ENCODE data around the gene EHD2.
"Not testable (repeated sequence)": the region's sequence is repeated elsewhere in the genome, so short reads cannot be mapped to it uniquely, and the experiment has no call there.

EHD2 gene

DNA sequence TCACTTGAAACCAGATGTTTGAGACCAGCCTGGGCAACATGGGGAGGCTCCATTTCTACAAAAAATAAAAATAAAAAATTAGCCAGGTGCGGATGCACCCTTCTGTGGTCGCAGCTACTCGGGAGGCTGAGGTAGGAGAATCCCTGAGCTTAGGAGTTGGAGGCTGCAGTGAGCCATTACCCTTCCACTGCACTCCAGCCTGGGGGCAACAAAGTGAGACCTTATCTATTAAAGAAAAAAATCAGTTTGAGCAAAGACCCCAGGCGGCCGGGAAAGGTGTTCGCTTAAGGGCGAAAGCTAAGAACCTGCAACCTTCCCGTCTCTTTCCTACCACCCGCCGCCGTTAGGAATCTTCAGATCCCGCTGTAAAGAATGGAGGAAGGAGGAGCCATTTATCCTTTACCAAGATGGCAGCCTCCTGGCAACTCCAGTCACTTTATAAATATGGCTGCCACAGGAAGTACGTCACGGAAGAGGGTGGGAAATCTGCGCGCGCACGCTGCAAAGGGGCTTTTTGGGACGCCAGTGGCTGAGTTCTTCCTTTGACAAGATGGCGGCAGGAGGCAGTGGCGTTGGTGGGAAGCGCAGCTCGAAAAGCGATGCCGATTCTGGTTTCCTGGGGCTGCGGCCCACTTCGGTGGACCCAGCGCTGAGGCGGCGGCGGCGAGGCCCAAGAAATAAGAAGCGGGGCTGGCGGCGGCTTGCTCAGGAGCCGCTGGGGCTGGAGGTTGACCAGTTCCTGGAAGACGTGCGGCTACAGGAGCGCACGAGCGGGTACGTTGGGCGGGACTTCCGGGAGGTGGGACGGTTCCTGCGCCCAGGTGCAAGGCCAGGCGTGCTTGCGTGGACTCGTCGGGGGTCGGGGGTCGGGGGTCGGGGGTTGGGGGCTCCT, 32.0 kb downstream of the EHD2 start, which contains the start of gene NOP53:
Gene NOP53, plus strand, starts transcription at position 537 of the 892 bp plus-strand sequence. Its CDS starts 14 bp downstream, at position 551.
- peak; percentile 95 to 96 (median 95) for DNase-seq (ENCODE audit: low read depth in 3 of 3, low spot score in 1 of 3)

- not testable (repeated sequence) for DNase-seq (ENCODE audit: low read depth in 3 of 3, low spot score in 1 of 3)
Observed at GRCh38 chr19:47746129-47746528, 32.9 kb downstream of the EHD2 start.

GRCh38 chr19:47749326-47749725, 36.1 kb downstream of the EHD2 start:
- no peak for DNase-seq (ENCODE audit: low read depth in 3 of 3, low spot score in 1 of 3)

GRCh38 chr19:47750752-47751151, 37.5 kb downstream of the EHD2 start:
- DNase-seq (ENCODE audit: low read depth in 3 of 3, low spot score in 1 of 3): no peak

- DNase-seq (ENCODE audit: low read depth in 3 of 3, low spot score in 1 of 3): no peak
Observed at GRCh38 chr19:47752440-47753211, 39.4 kb downstream of the EHD2 start.

- no peak for DNase-seq (ENCODE audit: low read depth in 3 of 3, low spot score in 1 of 3)
Observed at GRCh38 chr19:47754206-47755064, 41.2 kb downstream of the EHD2 start.

DNA sequence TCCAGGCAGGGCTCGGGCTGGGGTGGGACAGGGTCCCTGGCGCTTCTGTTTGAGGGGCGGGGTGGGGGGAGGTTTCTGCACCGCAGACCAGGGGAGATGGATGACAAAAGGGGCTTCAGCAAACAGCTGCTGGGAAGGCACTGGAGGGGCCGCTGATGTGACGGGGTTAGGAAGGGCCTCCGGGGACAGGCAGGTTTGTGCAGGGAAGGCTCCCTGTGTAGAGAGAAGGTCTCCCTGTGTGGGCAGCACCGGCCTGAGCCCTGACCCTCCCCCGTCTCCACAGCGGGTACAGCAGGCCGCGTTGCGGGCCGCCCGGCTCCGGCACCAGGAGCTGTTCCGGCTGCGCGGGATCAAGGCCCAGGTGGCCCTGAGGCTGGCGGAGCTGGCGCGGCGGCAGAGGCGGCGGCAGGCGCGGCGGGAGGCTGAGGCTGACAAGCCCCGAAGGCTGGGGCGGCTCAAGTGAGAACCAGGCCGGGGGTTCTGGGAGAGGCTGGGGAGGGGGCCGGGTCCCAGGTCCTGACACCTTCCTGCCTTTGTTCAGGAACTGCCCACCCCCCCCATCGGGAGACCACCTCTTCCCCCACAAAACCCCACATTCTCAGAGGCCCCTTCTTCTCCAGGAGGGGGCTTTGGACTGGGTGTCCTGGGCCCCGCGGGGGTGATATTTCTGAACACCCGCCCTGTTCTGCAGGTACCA, 42.0 kb downstream of the EHD2 start:
- DNase-seq (ENCODE audit: low read depth in 3 of 3, low spot score in 1 of 3): no peak

- DNase-seq (ENCODE audit: low read depth in 3 of 3, low spot score in 1 of 3): no peak
Observed at GRCh38 chr19:47755762-47756626, 42.8 kb downstream of the EHD2 start.

DNA sequence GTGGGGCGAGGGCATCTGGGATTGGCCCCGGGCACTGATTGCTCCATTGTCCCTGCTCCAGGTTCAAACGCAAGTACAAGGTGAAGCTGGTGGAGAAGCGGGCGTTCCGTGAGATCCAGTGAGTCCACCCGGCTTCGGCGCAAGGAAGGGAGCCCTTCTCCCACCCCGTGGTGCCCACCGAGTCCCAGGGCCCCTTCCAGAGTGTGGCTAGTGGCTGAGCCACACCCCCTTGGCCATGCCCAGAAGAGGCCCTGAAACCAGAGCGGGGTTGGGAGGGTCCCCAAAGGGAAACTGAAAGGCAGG, 43.4 kb downstream of the EHD2 start:
- no peak for DNase-seq (ENCODE audit: low read depth in 3 of 3, low spot score in 1 of 3)

DNA sequence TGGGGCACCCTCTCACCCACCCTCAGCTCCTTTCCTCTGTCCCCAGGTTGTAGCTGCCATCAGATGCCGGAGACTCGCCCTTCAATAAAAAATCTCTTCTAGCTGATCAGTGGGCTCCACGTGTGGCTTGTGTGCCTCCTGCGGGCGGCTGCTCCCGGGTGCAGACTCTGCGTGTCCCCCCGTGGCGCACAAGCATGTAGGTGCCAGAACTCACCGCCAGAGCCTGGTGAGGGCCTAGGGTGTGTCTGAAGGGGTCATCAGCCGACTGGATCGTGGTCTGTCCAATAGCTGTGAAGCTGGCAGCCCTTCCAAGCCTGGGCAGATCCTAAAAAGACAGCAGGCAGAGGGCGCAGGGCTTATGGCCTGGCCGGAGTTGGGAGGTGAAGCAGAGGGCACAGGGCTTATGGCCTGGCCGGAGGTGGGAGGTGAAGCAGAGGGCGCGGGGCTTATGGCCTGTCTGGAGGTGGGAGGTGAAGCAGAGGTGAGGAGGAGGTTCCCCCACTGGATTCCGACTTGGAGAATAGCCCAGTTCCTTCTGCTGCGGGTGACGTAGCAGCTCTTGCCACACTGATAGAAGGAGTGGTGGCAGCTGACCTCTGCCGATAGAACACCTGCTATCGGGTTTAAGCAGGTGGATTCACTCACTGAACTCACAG, 43.9 kb downstream of the EHD2 start:
- DNase-seq (ENCODE audit: low read depth in 3 of 3, low spot score in 1 of 3): no peak

- no peak for DNase-seq (ENCODE audit: low read depth in 3 of 3, low spot score in 1 of 3)
Observed at GRCh38 chr19:47757617-47758442, 44.6 kb downstream of the EHD2 start.

GRCh38 chr19:47758443-47758804, 45.2 kb downstream of the EHD2 start:
- DNase-seq (ENCODE audit: low read depth in 3 of 3, low spot score in 1 of 3): no peak

GRCh38 chr19:47760632-47760999, 47.4 kb downstream of the EHD2 start:
- DNase-seq (ENCODE audit: low read depth in 3 of 3, low spot score in 1 of 3): no peak

DNA sequence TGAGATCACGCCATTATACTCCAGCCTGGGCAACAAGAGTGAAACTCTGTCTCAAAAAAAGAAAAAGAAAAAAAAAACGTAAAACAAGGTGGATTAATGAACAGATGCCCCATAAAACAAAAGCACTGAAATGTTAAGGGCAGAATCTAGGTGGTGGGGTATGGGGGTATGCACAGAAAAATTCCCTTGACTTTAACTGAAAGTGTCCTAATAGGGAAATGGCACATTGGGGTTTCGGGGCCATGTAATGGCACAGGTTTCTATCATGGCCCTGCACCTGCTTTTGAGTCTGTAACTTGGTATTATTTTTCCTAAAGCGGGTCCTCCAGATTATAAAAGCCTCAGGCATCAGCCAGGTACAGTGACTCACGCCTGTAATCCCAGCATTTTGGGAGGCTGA, 48.3 kb downstream of the EHD2 start:
- DNase-seq (ENCODE audit: low read depth in 3 of 3, low spot score in 1 of 3): no peak

DNA sequence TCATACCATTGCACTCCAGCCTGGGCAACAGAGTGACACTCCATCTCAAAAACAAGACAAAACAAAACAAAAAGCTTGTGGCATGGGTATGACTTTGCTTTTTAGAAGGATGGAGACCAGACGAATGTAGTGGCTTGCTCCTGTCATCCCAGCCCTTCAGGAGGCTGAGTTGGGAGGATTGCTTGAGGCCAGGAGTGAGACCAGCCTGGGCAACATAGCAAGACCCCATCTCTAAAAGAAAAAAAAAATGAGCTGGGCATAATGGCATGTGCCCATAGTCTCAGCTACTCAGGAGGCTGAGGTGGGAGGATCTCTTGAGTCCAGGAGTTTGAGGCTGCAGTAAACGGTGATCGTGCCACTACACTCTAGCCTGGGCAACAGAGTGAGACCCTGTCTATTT, 48.9 kb downstream of the EHD2 start:
- DNase-seq (ENCODE audit: low read depth in 3 of 3, low spot score in 1 of 3): no peak

GRCh38 chr19:47762615-47763308, 49.5 kb downstream of the EHD2 start:
- no peak for DNase-seq (ENCODE audit: low read depth in 3 of 3, low spot score in 1 of 3)

- not testable (repeated sequence) for DNase-seq (ENCODE audit: low read depth in 3 of 3, low spot score in 1 of 3)
Observed at GRCh38 chr19:47764705-47765104, 51.5 kb downstream of the EHD2 start.

Data from stimulated activated CD4-positive, alpha-beta T cell treated with anti-CD3 and anti-CD28 coated beads, TNF-alpha, amount 100 ng/mL, for 1 hour (primary cell).